NCI-H1930 (cell line): ENCODE measurements around the gene SRPK3.

Experiments
- DNase-seq, 2 experiments: peaks; one replicate each; lab custom pipeline; 2025; lab: John Stamatoyannopoulos, UW

SRPK3 gene

DNA sequence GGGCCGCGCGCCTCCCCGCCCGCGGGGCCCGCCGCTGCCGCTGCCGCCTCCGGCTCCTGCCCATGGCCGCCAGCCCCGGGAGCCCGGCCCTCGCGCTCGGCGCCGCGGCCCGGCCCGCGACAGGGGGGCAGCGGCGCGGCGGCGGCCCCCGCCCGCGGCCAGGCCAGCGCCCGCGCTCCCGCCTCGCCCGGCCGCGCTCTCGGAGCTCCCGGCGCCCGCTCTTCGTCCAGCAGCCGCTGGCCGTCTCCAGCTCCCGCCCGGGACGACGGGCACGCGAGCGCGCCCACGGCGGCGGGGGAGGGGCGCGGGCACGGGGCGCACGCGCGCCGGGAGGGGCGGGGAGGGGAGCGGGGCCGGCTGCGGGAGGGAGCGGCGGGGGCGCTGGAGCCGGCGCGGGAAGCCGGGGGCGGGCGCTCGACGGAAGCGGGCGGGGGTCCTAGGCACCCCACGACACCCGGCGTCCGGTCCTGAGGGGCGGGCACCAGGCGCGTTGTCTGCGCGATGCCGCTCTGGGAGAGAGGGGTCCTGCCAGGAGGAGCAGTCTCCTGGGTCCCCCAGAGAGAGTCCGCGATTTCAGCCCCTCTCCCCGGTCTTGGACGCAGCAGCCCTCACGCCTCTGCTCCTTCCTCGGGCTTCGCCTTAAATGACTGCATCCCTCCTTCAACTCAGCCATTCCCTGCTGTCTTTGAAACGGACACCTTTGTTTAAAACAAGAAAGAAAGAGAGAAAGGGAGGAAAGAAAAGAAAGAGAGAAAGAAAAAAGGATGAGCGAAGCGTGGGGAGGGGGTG, 50.0 kb downstream of the SRPK3 start:
- peak in 1 of 2 experiments; percentile 35 for DNase-seq

DNA sequence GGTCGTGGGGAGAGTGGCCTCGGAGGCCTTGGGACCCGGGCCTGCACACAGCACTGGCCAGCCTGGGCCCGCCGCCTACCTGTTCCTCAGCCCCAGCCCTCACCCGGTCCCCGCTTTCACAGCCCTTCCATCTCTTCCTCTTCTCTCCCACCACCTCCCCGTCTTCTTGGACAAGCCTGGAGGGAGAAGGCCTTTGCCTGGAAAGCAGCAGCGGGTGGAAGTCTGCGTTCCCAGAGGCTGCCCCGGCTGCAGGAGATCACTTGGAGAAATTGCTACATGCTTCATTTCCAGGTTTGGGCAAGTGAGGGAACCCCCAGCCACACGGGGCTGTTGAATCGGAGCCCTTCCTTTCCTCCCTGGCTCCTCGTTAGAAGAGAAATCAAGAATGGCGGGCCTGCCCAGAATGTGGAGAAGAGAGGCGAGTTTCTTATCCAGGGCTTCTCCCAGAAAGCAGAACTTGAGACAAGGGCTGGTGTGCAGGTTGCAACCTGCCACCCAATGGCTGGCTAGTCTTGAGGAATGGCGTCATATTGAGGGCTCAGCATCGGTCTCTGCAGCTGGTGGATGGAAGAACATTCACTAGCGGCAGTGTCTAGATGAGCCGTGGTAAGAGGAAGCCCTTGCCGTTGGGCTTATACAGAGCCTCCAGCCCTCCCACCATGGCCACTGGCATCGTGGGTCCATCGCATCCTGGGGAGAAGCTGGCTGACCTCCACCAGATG, 50.7 kb downstream of the SRPK3 start:
- no peak for DNase-seq

GRCh38 chrX:153832728-153833127, 51.9 kb downstream of the SRPK3 start:
- no peak for DNase-seq
